LNCaP clone FGC (cell line): ENCODE data around the gene TSKU.

Experiments
- DNase-seq: peaks from one replicate; pipeline ENCODE4 v3.0.0-alpha.2; 2011; ENCODE audit warnings: low read depth
- H3K4me3 ChIP-seq: 2 replicates; pipeline ENCODE4 v1.5.1; 2011; ENCODE audit warnings: mild to moderate bottlenecking, low read depth, low read length, control low read depth
- TF ChIP-seq, protein P1 (sequence below): IDR thresholded peaks from 2 replicates; pipeline ENCODE4 v1.5.1; 2012; ENCODE audit warnings: mild to moderate bottlenecking; ENCODE audit not compliant: control insufficient read depth, insufficient read depth; ENCODE audit errors: extremely low read depth

Gene TSKU

DNA sequence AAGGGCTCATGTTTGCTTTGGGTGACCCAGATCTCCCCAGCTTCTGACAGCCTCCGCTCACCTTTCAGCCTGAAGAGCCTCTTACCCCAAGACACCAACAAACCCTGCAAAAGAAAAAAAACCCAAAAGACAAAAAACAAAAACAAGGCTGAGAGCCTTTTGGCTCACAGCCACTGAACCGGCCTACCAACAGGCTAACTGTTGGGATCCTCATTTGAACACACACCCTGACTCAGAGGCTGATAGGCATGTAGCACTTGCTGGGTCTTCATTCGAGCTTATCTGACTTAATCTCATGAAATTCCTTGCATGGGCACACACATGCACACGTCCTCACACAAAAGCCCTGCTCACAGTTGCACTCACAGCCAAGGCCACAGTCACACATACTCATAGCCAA is 22.9 kb upstream of the TSKU start:
- DNase-seq: no peak
- no peak overlapping the region for H3K4me3 ChIP-seq
- TF ChIP-seq, protein P1, sequence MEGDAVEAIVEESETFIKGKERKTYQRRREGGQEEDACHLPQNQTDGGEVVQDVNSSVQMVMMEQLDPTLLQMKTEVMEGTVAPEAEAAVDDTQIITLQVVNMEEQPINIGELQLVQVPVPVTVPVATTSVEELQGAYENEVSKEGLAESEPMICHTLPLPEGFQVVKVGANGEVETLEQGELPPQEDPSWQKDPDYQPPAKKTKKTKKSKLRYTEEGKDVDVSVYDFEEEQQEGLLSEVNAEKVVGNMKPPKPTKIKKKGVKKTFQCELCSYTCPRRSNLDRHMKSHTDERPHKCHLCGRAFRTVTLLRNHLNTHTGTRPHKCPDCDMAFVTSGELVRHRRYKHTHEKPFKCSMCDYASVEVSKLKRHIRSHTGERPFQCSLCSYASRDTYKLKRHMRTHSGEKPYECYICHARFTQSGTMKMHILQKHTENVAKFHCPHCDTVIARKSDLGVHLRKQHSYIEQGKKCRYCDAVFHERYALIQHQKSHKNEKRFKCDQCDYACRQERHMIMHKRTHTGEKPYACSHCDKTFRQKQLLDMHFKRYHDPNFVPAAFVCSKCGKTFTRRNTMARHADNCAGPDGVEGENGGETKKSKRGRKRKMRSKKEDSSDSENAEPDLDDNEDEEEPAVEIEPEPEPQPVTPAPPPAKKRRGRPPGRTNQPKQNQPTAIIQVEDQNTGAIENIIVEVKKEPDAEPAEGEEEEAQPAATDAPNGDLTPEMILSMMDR: no peak

DNA sequence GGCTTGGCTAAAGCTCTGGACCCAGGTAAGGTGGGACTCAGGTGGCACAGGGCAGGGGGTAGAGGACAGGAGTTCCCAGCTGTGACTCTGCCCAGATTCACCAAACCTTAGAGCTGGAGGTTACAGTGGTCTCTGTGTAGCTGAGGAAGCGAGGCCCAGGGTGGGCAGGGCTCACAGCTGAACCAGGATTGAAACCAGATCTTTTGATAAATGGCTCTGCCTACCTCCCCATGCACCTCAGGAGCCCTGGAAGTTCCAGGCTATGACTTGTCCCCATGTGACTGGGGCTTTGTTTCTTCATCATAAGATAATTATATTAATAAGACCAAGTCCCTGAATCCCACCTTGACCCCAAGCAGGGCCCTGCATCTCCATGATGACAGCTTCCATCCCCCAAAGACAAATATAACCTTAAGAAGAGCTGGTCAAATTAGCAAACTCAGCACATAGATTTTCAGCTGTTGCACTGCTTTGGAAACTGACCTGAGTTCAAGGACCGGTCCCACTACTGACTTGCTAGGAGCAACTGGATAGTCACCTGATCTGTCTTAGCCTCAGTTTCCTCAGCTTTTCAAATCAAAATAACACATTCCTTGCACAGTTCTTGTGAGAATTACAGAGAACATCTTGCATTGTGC is 21.3 kb upstream of the TSKU start:
- no peak overlapping the region for H3K4me3 ChIP-seq
- DNase-seq: no peak
- TF ChIP-seq, protein P1: no peak

DNA sequence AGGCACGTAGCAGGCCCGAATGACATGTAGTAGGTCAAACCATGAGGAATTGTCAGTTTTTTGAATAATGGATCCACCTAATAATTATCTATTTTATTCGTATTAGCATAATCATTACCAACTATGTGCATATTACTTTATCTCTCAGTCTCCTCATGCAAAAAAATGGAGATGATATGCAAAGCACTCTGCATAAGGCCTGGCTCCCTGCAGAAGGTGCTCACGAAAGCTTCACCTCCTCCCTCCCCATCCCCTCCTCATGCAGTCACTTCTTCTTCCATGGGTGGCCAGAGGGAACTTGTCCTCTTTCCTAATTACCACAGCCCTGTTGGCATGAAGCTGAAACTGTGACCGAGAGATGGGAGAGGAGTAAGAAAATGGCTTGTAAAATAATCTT is 20.8 kb upstream of the TSKU start:
- H3K4me3 ChIP-seq: no peak overlapping the region
- TF ChIP-seq, protein P1: no peak
- DNase-seq: no peak

DNA sequence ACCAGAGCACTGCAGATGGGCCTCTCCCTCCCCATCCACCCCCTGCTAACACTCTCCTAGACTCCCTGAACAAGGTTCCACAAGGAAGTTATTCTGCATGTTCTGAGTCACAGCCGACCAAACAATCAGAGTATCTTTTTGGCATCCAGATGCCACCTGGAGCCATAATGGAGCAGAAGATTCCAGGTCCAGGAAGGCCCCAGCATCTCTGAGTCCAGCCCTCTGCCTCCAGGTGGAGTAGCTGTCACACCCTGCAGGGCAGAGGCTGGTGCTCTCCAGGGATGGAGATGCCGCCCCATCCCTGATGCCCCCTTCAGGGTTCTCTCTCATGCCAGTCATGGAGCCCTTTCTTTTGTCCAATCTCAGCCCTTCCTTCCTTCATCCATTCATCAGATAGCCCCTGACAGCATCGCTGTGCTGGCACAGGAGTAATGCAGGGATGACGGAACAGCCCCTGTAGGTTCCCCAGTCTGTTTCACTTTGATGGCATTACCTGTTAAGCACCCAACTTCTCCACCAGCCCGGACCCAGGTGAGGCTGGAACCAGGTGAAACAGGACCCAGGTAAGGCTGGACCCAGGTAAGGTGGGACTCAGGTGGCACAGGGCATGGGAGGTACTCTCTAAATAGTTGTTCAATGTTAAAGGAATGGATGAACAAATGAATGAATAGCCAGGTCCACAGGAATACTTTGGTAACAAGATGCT is 20.1 kb upstream of the TSKU start:
- DNase-seq: no peak
- H3K4me3 ChIP-seq: no peak overlapping the region
- TF ChIP-seq, protein P1: no peak

DNA sequence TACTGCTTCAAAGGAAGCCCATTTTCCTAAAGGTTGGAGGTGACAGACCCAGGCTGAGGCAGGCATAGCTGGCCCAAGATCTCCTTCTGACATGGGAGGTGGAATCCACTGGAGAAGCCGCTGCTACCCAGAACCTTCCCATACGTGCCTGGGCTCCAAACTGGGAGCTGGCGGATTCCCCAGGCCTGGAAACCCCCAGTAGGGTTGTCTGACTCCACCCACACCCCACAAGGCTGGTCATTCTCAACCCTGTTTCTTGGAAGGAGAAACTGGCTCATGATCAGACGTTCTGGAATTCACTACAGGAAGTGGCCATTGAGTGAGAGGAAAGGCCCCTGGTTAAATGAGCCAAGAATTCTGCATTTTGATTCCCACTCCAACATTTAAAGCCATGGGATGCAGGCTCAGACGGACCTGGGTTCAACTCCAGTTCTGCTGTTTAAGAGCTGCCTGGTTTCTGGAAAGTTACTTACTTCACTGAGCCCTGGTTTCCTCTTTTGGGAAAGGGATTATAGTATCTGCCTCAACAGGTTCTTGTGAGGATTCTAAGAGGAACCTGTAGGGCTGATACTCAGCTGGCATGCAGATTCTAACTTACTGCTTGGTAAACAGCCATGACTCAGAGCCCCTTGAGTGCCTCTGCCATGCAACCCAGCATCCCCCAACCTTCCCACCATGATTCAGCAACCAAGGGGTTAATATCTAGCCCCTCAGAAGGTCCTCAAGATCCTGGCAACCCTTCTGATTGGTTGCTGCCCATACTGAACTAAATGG is 19.4 kb upstream of the TSKU start:
- TF ChIP-seq, protein P1: no peak
- no peak for DNase-seq
- no peak overlapping the region for H3K4me3 ChIP-seq

DNA sequence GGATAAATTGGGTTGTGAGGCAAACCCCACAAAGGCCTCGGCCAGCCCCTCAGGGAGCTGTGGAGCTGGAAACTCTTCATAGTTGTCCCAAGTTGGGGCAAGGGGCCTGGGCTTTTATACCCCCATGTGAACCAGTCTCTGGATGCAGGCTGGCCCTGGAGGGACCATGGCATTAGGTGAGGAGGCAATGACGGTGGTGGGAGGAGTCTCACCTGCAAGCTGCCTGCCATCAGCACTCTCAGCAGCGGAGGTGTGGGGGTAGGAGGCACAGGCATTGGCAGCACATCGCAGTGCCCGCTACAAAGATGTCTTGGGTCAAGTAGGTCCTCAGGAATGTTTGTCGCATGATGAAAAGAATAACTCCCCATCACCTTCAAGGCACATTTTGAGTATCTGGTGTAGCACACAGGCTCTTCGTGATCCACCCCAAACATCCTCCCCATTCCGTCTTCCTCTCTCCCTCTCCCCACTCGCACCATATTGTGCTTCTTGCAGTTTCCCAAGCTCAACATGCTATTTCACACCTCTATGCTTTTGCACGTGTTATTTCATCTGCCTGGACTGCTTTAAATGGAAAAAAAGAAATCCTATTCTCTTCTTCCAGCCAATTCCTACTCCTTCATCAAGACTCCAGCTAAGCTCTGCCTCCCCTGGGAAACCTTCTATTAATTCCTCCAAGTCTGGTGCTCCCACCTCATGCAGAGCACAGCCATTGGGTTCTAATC is 18.1 kb upstream of the TSKU start:
- TF ChIP-seq, protein P1: no peak
- H3K4me3 ChIP-seq: no peak overlapping the region
- DNase-seq: no peak
